Psoas muscle (tissue), 8 donors: ENCODE measurements around the gene APOBEC3A. TPM values are rescaled to one million over a fixed set of nuclear protein-coding genes. Genes with fewer than 3 reads are reported as not detected.
A peak's percentile ranks its signal among the peaks of the same experiment; 100 is the strongest.
"Not testable (repeated sequence)": the region's sequence is repeated elsewhere in the genome, so short reads cannot be mapped to it uniquely, and the experiment has no call there.

Experiments
- ATAC-seq, 4 donors: fragments of 200-7000 bp; cut with Tn5 transposase; one replicate each; pipeline ENCODE4 v1.9.1; 2020; ENCODE audit warnings: moderate library complexity in 3 of 4, mild to moderate bottlenecking in 2 of 4
- DNase-seq, 2 donors: peaks; one replicate each; pipeline ENCODE4 v3.0.0-alpha.2; 2020
- H3K27ac ChIP-seq: fragments of 200-600 bp; one replicate; pipeline ENCODE4 v1.8.0; 2022
- H3K27me3 ChIP-seq, 3 donors: fragments of 200-600 bp in 1 of 3; one replicate each; pipeline versions ENCODE4 v1.6.1 to v1.8.0; 2013 to 2022; ENCODE audit warnings: low read length in 2 of 3, mild to moderate bottlenecking in 2 of 3, moderate library complexity in 1 of 3; ENCODE audit not compliant: insufficient read depth in 3 of 3
- H3K36me3 ChIP-seq, 2 donors: fragments of 200-600 bp in 1 of 2; one replicate each; pipeline versions ENCODE4 v1.6.1 to v1.8.0; 2013 to 2022; ENCODE audit warnings: low read depth in 1 of 2, mild to moderate bottlenecking in 1 of 2, moderate library complexity in 1 of 2; ENCODE audit not compliant: insufficient read depth in 1 of 2
- H3K4me1 ChIP-seq: fragments of 200-600 bp; one replicate; pipeline ENCODE4 v1.8.0; 2022
- H3K4me3 ChIP-seq: fragments of 200-600 bp; one replicate; pipeline ENCODE4 v1.8.0; 2022; ENCODE audit warnings: mild to moderate bottlenecking
- H3K9me3 ChIP-seq: fragments of 200-600 bp; one replicate; pipeline ENCODE4 v1.8.0; 2022
- WGBS, 3 donors: extraction: QIAGEN DNeasy Blood & Tissue Kit; methylation state at CpG; one replicate each; pipeline versions ENCODE4 v1.1.6 to v1.1.7; 2013; 5-methylcytosine and 5-hydroxymethylcytosine counted together
- intact Hi-C, 2 donors: fragments of 100-400 bp; cut with DNase I; formaldehyde crosslinking; loops; one replicate each; pipeline versions ENCODE4 v1.11.0 to v1.14.2; 2022
- polyA plus RNA-seq, 3 donors: library from polyadenylated mRNA; stranded (reverse); fragments of 200-250 nt; gene quantifications; one replicate each; pipeline ENCODE4 v1.2.3, GENCODE V29; 2013
- total RNA-seq, 4 donors: library from RNA; stranded (reverse); fragmentation: NEBNext Ultra II Directional in 2 of 4; extraction: Animal tissue kit (Norgen Biotek cat#: 25700) in 2 of 4; gene quantifications; one replicate each; pipeline versions ENCODE4 v1.2.1 to v1.2.4, GENCODE V29; 2021 to 2023
- TF ChIP-seq, protein P1 (sequence below): fragments of 200-600 bp; IDR thresholded peaks from one replicate; pipeline ENCODE4 v1.8.0; 2022; ENCODE audit warnings: antibody characterized with exemption
- donor health status: healthy with polysubstance abuse.
- donor health status: DM: no; HTN: no; CAD: no; lungs with moderate emphysema.
- donor health status: Bipolar disorder and iron deficiency.
- donor health status: healthy.
- donor health status: DM: yes; HTN: yes; CAD: no.
- donor health status: DM: no; HTN: no; CAD: no.
- donor health status: DM: no; HTN: no; CAD: no.
- donor health status: DM: yes; HTN: yes; CAD: no.

Gene APOBEC3A
- total and polyA plus RNA-seq, 7 donors = 0.09 to 0.76 (median 0.22) TPM; not detected in 1

GRCh38 chr22:38997518-38997917, 40.1 kb downstream of the APOBEC3A start:
- TF ChIP-seq, protein P1, sequence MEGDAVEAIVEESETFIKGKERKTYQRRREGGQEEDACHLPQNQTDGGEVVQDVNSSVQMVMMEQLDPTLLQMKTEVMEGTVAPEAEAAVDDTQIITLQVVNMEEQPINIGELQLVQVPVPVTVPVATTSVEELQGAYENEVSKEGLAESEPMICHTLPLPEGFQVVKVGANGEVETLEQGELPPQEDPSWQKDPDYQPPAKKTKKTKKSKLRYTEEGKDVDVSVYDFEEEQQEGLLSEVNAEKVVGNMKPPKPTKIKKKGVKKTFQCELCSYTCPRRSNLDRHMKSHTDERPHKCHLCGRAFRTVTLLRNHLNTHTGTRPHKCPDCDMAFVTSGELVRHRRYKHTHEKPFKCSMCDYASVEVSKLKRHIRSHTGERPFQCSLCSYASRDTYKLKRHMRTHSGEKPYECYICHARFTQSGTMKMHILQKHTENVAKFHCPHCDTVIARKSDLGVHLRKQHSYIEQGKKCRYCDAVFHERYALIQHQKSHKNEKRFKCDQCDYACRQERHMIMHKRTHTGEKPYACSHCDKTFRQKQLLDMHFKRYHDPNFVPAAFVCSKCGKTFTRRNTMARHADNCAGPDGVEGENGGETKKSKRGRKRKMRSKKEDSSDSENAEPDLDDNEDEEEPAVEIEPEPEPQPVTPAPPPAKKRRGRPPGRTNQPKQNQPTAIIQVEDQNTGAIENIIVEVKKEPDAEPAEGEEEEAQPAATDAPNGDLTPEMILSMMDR = no peak
- Histone ChIP-seq H3K27ac (no peak overlapping the region), H3K36me3 (no peaks in the 10 kb centered on the region), H3K4me1 (no peaks in the 10 kb centered on the region), H3K27me3 (peaks cover 0 to 38% (median 9%) of the 10 kb centered on the region in 3 donors), H3K4me3 (no peak overlapping the region), H3K9me3 (no peaks in the 10 kb centered on the region)
- DNase-seq (no peak), ATAC-seq (no peak)
- intact Hi-C loops = loop anchor here in 1 of 2 donors (5.0 kb wide), 1 partner anchor 40 kb away; the partner anchor contains the start of gene APOBEC3A
- 77 to 80% (median 78%) methylated on average over 3 of the region's 3 CpGs for WGBS, 3 donors

GRCh38 chr22:39003165-39003638, 45.8 kb downstream of the APOBEC3A start:
- Histone ChIP-seq H3K27ac (no peak overlapping the region), H3K9me3 (no peaks in the 10 kb centered on the region), H3K4me1 (no peaks in the 10 kb centered on the region), H3K36me3 (no peaks in the 10 kb centered on the region), H3K27me3 (peaks cover 0 to 13% (median 1%) of the 10 kb centered on the region in 3 donors), H3K4me3 (no peak overlapping the region)
- DNase-seq (peak; percentile 63 to 78), ATAC-seq (peak; percentile 74 to 89 (median 83))
- TF ChIP-seq, protein P1 = peak; percentile 69
- intact Hi-C loops = loop anchor here (1.0 to 5.0 kb wide), 3 partner anchors 76 to 133 kb away; partner anchors contain the start of gene CBX6 (in 1 of the 2)
- 4 to 7% (median 5%) methylated on average over 7 of the region's 7 CpGs for WGBS, 3 donors

GRCh38 chr22:39007177-39007576, 49.8 kb downstream of the APOBEC3A start:
- Histone ChIP-seq H3K4me3 (no peak overlapping the region), H3K27me3 (peaks cover 0 to 5% (median 0%) of the 10 kb centered on the region in 3 donors), H3K36me3 (no peaks in the 10 kb centered on the region), H3K9me3 (no peaks in the 10 kb centered on the region), H3K27ac (no peak overlapping the region), H3K4me1 (no peaks in the 10 kb centered on the region)
- DNase-seq = no peak
- TF ChIP-seq, protein P1 = no peak
- WGBS, 3 donors = 96 to 97% (median 96%) methylated on average over 5 of the region's 5 CpGs
- intact Hi-C loops = loop anchor here in 1 of 2 donors (5.0 kb wide), 2 partner anchors 110 to 240 kb away; no protein-coding TSS in a partner anchor
- no peak for ATAC-seq

GRCh38 chr22:39008271-39008850, 51.0 kb downstream of the APOBEC3A start:
- ATAC-seq, H3K27ac ChIP-seq: not testable (repeated sequence)

DNA sequence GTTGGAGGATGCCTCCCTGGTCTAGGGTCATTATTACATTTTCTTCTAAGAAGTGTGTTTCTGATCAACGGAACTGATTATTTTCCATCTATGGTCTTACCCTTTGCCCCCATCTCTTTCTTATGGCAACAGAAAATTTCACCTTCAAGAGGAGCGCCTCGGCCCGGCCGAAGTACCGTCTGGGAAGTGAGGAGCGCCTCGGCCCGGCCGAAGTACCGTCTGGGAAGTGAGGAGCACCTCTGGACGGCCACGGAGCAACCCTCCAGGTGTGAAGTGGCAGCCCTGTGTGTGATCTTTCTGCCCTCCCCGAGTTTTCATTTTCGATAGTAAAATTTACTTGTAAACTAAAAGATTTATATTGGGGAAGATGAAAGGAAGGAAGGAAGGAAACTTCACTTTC, 53.5 kb downstream of the APOBEC3A start:
- H3K9me3 ChIP-seq = no peaks in the 10 kb centered on the region
- no peak overlapping the region for H3K27ac ChIP-seq
- no peaks in the 10 kb centered on the region for H3K4me1 ChIP-seq
- no peak for DNase-seq
- ATAC-seq = no peak
- no peak overlapping the region for H3K4me3 ChIP-seq
- peaks cover 0 to 10% (median 0%) of the 10 kb centered on the region in 3 donors for H3K27me3 ChIP-seq
- TF ChIP-seq, protein P1 = no peak
- WGBS, 3 donors = 69 to 78% (median 70%) methylated on average over 15 of the region's 15 CpGs
- no peaks in the 10 kb centered on the region for H3K36me3 ChIP-seq
- intact Hi-C loops = no loop called here

More at GRCh38 chr22:39008271-39008850, 51.0 kb downstream of the APOBEC3A start:
- H3K36me3 ChIP-seq, H3K27me3 ChIP-seq, H3K9me3 ChIP-seq, H3K4me3 ChIP-seq, H3K4me1 ChIP-seq, DNase-seq: not testable (repeated sequence)
- intact Hi-C loops = loop anchor here in 1 of 2 donors (5.0 kb wide), 2 partner anchors 109 to 241 kb away; no protein-coding TSS in a partner anchor
- 73 to 78% (median 76%) methylated on average over 8 of the region's 8 CpGs for WGBS, 3 donors

Other genes with a start within 250 kb of the APOBEC3A start
- gene SUN2, start 201.6 kb upstream of the APOBEC3A start, total RNA-seq = 100 to 1,000 TPM in 3 of 4 donors, 10 to 100 TPM in 1; 57.6 to 152 (median 106) TPM
- 100 to 1,000 TPM in 1 of 3 donors, 10 to 100 TPM in 2; 64.9 to 142 (median 93.6) TPM for gene SUN2, start 201.6 kb upstream of the APOBEC3A start, polyA plus RNA-seq
- 1 to 10 TPM; 3.5 to 6.4 (median 4.7) TPM for gene DNAL4, start 163.5 kb upstream of the APOBEC3A start, total RNA-seq
- 10 to 100 TPM in 2 of 3 donors, 1 to 10 TPM in 1; 4.2 to 13.9 (median 11.8) TPM for gene DNAL4, start 163.5 kb upstream of the APOBEC3A start, polyA plus RNA-seq
- gene NPTXR, start 113.6 kb upstream of the APOBEC3A start, total RNA-seq = 1 to 10 TPM in 1 of 4 donors, under 1 TPM in 3; 0.15 to 1.7 (median 0.61) TPM
- gene NPTXR, start 113.6 kb upstream of the APOBEC3A start, polyA plus RNA-seq = under 1 TPM; 0.35 to 0.53 (median 0.39) TPM
- gene CBX6, start 85.4 kb upstream of the APOBEC3A start, total RNA-seq = 10 to 100 TPM; 15.1 to 21.0 (median 17.4) TPM
- 10 to 100 TPM in 1 of 3 donors, 1 to 10 TPM in 2; 5.2 to 17.1 (median 5.4) TPM for gene CBX6, start 85.4 kb upstream of the APOBEC3A start, polyA plus RNA-seq
- under 1 TPM in 2 of 4 donors, not detected in 2; 0.30 to 0.59 TPM for gene APOBEC3B, start 24.7 kb downstream of the APOBEC3A start, total RNA-seq
- under 1 TPM; 0.15 to 0.57 (median 0.18) TPM for gene APOBEC3B, start 24.7 kb downstream of the APOBEC3A start, polyA plus RNA-seq
- 1 to 10 TPM; 1.7 to 4.6 (median 2.3) TPM for gene APOBEC3C, start 56.6 kb downstream of the APOBEC3A start, total RNA-seq
- gene APOBEC3C, start 56.6 kb downstream of the APOBEC3A start, polyA plus RNA-seq = 1 to 10 TPM in 2 of 3 donors, under 1 TPM in 1; 0.82 to 1.4 (median 1.1) TPM
- gene APOBEC3D, start 63.5 kb downstream of the APOBEC3A start, total RNA-seq = 1 to 10 TPM in 1 of 4 donors, under 1 TPM in 2, not detected in 1; 0.55 to 1.1 (median 0.74) TPM
- under 1 TPM; 0.08 to 0.42 (median 0.18) TPM for gene APOBEC3D, start 63.5 kb downstream of the APOBEC3A start, polyA plus RNA-seq
- gene APOBEC3F, start 83.3 kb downstream of the APOBEC3A start, total RNA-seq = 1 to 10 TPM in 1 of 4 donors, under 1 TPM in 3; 0.40 to 1.4 (median 0.53) TPM
- under 1 TPM; 0.06 to 0.55 (median 0.48) TPM for gene APOBEC3F, start 83.3 kb downstream of the APOBEC3A start, polyA plus RNA-seq
- gene APOBEC3G, start 119.7 kb downstream of the APOBEC3A start, total RNA-seq = 1 to 10 TPM; 1.0 to 1.6 (median 1.3) TPM
- gene APOBEC3G, start 119.7 kb downstream of the APOBEC3A start, polyA plus RNA-seq = 1 to 10 TPM in 1 of 3 donors, under 1 TPM in 2; 0.45 to 1.1 (median 0.93) TPM
- not detected for gene APOBEC3H, start 139.6 kb downstream of the APOBEC3A start, total RNA-seq
- gene APOBEC3H, start 139.6 kb downstream of the APOBEC3A start, polyA plus RNA-seq = under 1 TPM in 1 of 3 donors, not detected in 2; 0.12 TPM
- 10 to 100 TPM; 38.0 to 46.8 (median 39.2) TPM for gene CBX7, start 195.1 kb downstream of the APOBEC3A start, total RNA-seq
- 10 to 100 TPM; 12.2 to 52.9 (median 30.5) TPM for gene CBX7, start 195.1 kb downstream of the APOBEC3A start, polyA plus RNA-seq